Measurements from ENCODE around the gene FAM136A. TPM values are rescaled to one million over a fixed set of nuclear protein-coding genes. Genes with fewer than 3 reads are reported as not detected.
A peak's percentile ranks its signal among the peaks of the same experiment; 100 is the strongest.

The FAM136A gene
- total RNA-seq: 21.5 and 23.4 TPM in 2 replicates

GRCh38 chr2:70301344-70302194, at the start of gene FAM136A:
Gene FAM136A (minus strand): TSS chr2:70302067. CDS start chr2:70302011, 56 bp downstream.
- H3K27me3 ChIP-seq (ENCODE audit: control insufficient read depth, insufficient read depth, low read length): no peaks in the 10 kb centered on the region
- FAIRE-seq (no peak), DNase-seq (ENCODE audit: low read depth) (peak; percentile 55)
- TF ChIP-seq, protein P1, sequence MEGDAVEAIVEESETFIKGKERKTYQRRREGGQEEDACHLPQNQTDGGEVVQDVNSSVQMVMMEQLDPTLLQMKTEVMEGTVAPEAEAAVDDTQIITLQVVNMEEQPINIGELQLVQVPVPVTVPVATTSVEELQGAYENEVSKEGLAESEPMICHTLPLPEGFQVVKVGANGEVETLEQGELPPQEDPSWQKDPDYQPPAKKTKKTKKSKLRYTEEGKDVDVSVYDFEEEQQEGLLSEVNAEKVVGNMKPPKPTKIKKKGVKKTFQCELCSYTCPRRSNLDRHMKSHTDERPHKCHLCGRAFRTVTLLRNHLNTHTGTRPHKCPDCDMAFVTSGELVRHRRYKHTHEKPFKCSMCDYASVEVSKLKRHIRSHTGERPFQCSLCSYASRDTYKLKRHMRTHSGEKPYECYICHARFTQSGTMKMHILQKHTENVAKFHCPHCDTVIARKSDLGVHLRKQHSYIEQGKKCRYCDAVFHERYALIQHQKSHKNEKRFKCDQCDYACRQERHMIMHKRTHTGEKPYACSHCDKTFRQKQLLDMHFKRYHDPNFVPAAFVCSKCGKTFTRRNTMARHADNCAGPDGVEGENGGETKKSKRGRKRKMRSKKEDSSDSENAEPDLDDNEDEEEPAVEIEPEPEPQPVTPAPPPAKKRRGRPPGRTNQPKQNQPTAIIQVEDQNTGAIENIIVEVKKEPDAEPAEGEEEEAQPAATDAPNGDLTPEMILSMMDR (IDR thresholded peaks at IDR 0.05; ENCODE audit: insufficient read depth, low read length, severe bottlenecking): peak; percentile 83
- H3K4me3 ChIP-seq (ENCODE audit: low read depth, low read length): peak within 1 kb of the TSS; percentile 96
- H3K36me3 ChIP-seq (ENCODE audit: control insufficient read depth, insufficient read depth, low read length): no peaks in the 10 kb centered on the region

- FAIRE-seq (no peak), DNase-seq (ENCODE audit: low read depth) (peak; percentile 75)
- H3K4me3 ChIP-seq (ENCODE audit: low read depth, low read length): no peak overlapping the region
- H3K36me3 ChIP-seq (ENCODE audit: control insufficient read depth, insufficient read depth, low read length): no peaks in the 10 kb centered on the region
- H3K27me3 ChIP-seq (ENCODE audit: control insufficient read depth, insufficient read depth, low read length): no peaks in the 10 kb centered on the region
- TF ChIP-seq, protein P1 (IDR thresholded peaks at IDR 0.05; ENCODE audit: insufficient read depth, low read length, severe bottlenecking): no peak
Observed at GRCh38 chr2:70349921-70350685, 48.2 kb upstream of the FAM136A start.

GRCh38 chr2:70347831-70348230, 46.0 kb upstream of the FAM136A start:
- DNase-seq (ENCODE audit: low read depth) (no peak), FAIRE-seq (no peak)
- Histone ChIP-seq H3K36me3 (ENCODE audit: control insufficient read depth, insufficient read depth, low read length) (no peaks in the 10 kb centered on the region), H3K4me3 (ENCODE audit: low read depth, low read length) (no peak overlapping the region), H3K27me3 (ENCODE audit: control insufficient read depth, insufficient read depth, low read length) (no peaks in the 10 kb centered on the region)
- TF ChIP-seq, protein P1 (IDR thresholded peaks at IDR 0.05; ENCODE audit: insufficient read depth, low read length, severe bottlenecking): no peak

- H3K27me3 ChIP-seq (ENCODE audit: control insufficient read depth, insufficient read depth, low read length): no peaks in the 10 kb centered on the region
Observed at GRCh38 chr2:70344195-70344594, 42.3 kb upstream of the FAM136A start.

GRCh38 chr2:70341477-70341765, 39.6 kb upstream of the FAM136A start:
- no peak for FAIRE-seq
- H3K4me3 ChIP-seq (ENCODE audit: low read depth, low read length): no peak overlapping the region
- TF ChIP-seq, protein P1 (IDR thresholded peaks at IDR 0.05; ENCODE audit: insufficient read depth, low read length, severe bottlenecking): no peak

More at GRCh38 chr2:70344195-70344594, 42.3 kb upstream of the FAM136A start:
- TF ChIP-seq, protein P1 (IDR thresholded peaks at IDR 0.05; ENCODE audit: insufficient read depth, low read length, severe bottlenecking): no peak
- Histone ChIP-seq H3K4me3 (ENCODE audit: low read depth, low read length) (no peak overlapping the region), H3K36me3 (ENCODE audit: control insufficient read depth, insufficient read depth, low read length) (no peaks in the 10 kb centered on the region)
- DNase-seq (ENCODE audit: low read depth) (peak; percentile 99), FAIRE-seq (peak; percentile 97)

More at GRCh38 chr2:70341477-70341765, 39.6 kb upstream of the FAM136A start:
- DNase-seq (ENCODE audit: low read depth): no peak
- H3K27me3 ChIP-seq (ENCODE audit: control insufficient read depth, insufficient read depth, low read length): no peaks in the 10 kb centered on the region
- H3K36me3 ChIP-seq (ENCODE audit: control insufficient read depth, insufficient read depth, low read length): no peaks in the 10 kb centered on the region
